SW480 (cell line): ENCODE measurements around the gene TMEM131L.
"Not testable (repeated sequence)": the region's sequence is repeated elsewhere in the genome, so short reads cannot be mapped to it uniquely, and the experiment has no call there.

ENCODE experiments used
- DNase-seq: peaks from one replicate; pipeline ENCODE4 v3.0.0-alpha.2; 2016; ENCODE audit warnings: low spot score

The TMEM131L gene

DNA sequence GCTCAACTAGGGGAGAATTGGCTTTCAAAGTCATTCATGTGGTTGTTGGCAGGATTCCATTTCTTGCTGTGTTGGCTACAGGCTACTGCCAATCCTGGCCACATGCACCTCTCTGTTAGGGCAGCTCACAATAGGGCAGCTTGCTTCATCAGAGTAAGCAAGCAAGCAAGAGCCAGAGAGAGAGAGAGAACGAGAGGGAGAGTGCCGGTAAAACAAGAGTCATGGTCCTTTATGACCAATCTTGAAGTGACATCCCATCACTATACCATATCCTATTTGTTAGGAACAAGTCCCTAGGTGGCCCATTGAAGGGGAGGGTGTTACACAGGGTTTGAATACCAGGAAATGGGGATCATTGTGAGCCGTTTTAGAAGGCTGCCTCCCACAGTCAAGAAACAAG, 185.0 kb downstream of the TMEM131L start:
- no peak for DNase-seq

- DNase-seq: no peak
These were observed 185.4 kb downstream of the TMEM131L start for GRCh38 chr4:153651587-153651986.

- DNase-seq: no peak
These were observed 186.1 kb downstream of the TMEM131L start for GRCh38 chr4:153652051-153652784.

- DNase-seq: no peak
These were observed 188.9 kb downstream of the TMEM131L start for GRCh38 chr4:153655002-153655541.

DNA sequence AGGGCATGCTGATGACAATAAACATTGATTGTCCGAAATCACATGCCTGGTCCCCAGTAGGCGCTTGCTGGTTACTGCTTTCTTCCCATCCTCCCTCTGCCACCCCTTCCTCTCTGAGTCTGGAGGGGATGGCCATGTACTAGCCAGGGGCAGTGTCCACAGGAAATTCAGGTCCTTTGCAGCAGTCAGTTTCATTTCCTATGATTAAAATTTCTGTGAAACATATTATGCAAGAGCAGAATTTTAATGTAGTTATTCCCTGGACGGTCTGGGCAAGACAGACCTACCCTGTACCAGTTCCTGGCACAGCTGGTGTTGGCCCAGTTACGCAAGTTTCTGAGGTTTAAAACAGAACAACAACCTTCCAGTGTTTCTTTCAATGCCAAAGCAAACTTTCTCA, 189.8 kb downstream of the TMEM131L start:
- no peak for DNase-seq

GRCh38 chr4:153661215-153661822, 195.2 kb downstream of the TMEM131L start:
- DNase-seq: no peak

DNA sequence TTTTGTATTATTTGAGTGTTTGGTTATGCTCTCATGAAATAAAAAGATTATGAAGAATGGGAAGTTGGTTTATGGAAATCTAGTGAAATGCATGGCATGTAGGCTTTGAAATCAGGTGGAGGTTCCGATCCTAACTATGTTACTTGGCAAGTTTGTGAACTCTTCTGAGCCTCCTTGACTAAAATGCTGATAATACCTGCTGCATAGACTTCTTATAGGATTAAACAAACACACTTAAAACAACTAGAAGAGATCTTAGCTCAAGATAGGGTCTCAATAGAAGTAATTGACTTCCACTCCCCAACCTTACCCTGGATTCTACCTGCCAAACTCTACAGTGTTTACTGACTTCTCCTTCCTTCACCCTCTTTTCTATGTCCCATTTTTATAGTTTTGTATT, 195.7 kb downstream of the TMEM131L start:
- DNase-seq: no peak

DNA sequence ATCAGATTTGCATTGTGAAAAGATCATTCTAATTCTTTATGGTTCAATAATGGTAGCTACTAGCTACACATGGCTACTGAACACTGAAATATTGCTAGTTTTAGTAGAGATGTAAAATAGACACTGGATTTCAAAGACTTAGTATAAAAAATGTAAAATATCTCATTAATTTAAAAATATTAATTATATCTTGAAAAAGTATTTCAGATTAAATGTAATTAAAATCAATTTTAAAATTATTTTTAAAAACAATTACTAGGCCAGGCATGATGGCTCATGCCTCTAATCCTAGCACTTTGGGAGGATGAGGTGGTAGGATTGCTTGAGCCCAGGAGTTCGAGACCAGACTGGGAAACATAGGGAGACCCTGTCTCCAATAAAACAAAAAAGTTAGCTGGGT, 197.5 kb downstream of the TMEM131L start:
- no peak for DNase-seq

GRCh38 chr4:153666505-153666904, 200.3 kb downstream of the TMEM131L start:
- DNase-seq: not testable (repeated sequence)

GRCh38 chr4:153668647-153669046, 202.5 kb downstream of the TMEM131L start:
- no peak for DNase-seq

GRCh38 chr4:153669838-153670237, 203.7 kb downstream of the TMEM131L start:
- DNase-seq: no peak

DNA sequence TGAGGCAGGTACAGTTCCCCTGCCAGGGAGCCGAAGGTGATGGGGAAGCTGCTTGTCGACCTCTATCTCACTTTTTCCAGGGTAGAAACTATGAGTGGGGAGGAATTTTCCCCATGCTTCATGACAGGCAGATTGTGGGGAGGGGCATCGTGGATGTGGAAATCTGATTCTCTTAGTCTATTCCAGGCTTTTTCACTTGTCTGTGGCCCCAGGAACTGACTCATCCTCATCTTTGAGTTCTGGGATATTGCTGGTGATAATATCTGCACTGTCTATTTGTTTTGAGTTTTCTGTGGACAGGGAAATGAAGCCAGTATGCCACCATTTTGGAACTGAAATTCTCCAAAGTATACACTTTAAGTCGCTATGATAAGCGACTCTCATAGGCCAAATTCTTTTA, 210.3 kb downstream of the TMEM131L start:
- no peak for DNase-seq

- no peak for DNase-seq
These were observed 210.8 kb downstream of the TMEM131L start for GRCh38 chr4:153676984-153677383.

- no peak for DNase-seq
These were observed 213.3 kb downstream of the TMEM131L start for GRCh38 chr4:153679486-153679885.

GRCh38 chr4:153683763-153684181, 217.6 kb downstream of the TMEM131L start:
- DNase-seq: no peak

GRCh38 chr4:153684182-153684970, 218.2 kb downstream of the TMEM131L start, which contains the start of gene TLR2:
Gene TLR2 (plus strand): TSS chr4:153684280. CDS start chr4:153702908, 18,628 bp downstream.
- DNase-seq: peak; percentile 48

DNA sequence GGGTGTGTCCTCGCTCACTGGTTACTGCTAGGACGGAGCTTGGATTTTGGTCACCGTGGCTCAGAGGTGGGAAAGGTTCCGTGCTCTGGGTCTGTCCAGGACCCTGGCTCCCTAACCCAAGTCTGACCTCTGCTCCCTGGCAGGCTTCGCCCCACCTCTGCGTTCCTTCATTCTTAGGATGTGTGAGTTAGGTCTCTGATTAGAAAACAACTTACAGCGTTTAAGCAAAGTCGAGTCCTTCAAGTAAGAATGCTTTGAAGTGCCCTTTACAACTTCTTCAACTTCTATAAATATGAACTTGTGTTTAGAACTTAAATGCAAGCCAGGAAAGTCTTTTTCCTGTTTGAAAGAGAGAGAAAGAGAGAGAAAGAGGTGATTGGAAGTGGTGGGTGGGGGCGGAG, 218.8 kb downstream of the TMEM131L start:
- no peak for DNase-seq
